GM12891 (cell line): ENCODE data around the gene MED14.
"Not testable (repeated sequence)": the region's sequence is repeated elsewhere in the genome, so short reads cannot be mapped to it uniquely, and the experiment has no call there.

Experiments
- DNase-seq: peaks from one replicate; pipeline ENCODE4 v3.0.0; 2011; ENCODE audit warnings: low spot score; ENCODE audit not compliant: insufficient read length
- FAIRE-seq: peaks from 2 replicates; lab custom pipeline; 2011; peaks lifted over from hg19 to GRCh38; lab: Jason Lieb, UNC
- PAX5 ChIP-seq: IDR thresholded peaks from 2 replicates; pipeline ENCODE4 v1.6.1; 2011; ENCODE audit warnings: low read length, moderate library complexity, mild to moderate bottlenecking; ENCODE audit not compliant: insufficient read depth, severe bottlenecking
- POLR2A ChIP-seq: IDR thresholded peaks from 2 replicates; pipeline ENCODE4 v1.6.1; 2011; ENCODE audit warnings: low read depth, low read length, control low read depth
- POLR2AphosphoS5 ChIP-seq: IDR thresholded peaks from 2 replicates; pipeline ENCODE4 v1.6.1; 2011; ENCODE audit warnings: low read depth, low read length, control low read depth
- POU2F2 ChIP-seq: IDR thresholded peaks from 2 replicates; pipeline ENCODE4 v1.6.1; 2011; ENCODE audit warnings: low read depth, mild to moderate bottlenecking, control low read depth, low read length, moderate library complexity
- SPI1 ChIP-seq: IDR thresholded peaks from 2 replicates; pipeline ENCODE4 v1.6.1; 2011; ENCODE audit warnings: low read depth, low read length, control low read depth
- TAF1 ChIP-seq: IDR thresholded peaks from 2 replicates; pipeline ENCODE4 v1.6.1; 2011; ENCODE audit warnings: low read depth, low read length, control low read depth

MED14 gene

DNA sequence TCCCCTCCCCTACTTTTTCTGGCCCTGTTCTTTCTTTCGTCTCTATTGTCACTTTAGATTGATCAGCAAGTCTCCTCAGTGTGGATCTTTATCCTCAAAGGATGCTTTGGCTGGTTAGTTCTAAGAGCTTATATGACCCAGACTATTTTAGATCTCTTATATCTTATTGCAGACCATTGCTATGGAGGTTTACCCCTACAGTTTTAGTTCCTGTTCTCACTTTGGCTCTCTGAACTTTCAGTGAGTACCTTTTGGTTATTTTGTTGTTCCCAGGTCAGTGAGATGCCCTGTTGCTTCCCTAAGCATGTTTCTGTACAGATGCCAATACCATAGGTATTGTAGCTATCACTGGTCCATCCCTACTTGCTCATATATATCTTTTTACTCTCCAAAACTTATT is 24.0 kb upstream of the MED14 start:
- FAIRE-seq (peak; percentile 5), DNase-seq (no peak)
- TF ChIP-seq POU2F2 (no peak), TAF1 (no peak), POLR2AphosphoS5 (no peak), SPI1 (no peak), PAX5 (no peak), POLR2A (no peak)

DNA sequence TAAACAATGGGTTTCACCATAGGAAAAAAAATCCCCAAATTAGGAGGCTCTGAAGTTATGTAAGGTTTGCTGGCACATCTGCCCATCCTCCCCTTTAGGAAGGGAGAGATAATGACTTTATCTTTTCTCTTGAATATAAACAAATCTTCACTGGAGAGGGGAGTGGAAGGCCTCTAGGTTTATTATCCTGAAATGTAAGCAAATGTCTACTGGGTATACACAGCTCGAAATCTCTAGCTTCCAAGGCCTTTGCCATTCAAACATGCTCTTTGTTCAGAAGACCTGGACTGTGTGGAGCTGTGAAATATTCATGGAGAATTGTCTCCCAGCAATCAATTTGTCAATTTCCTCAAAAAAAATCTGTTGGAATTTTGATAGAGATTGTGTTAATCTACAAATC is 21.7 kb upstream of the MED14 start:
- DNase-seq (no peak), FAIRE-seq (no peak)
- TF ChIP-seq POU2F2, result no peak
- no peak for TF ChIP-seq POLR2AphosphoS5
- TF ChIP-seq POLR2A, result no peak
- TF ChIP-seq PAX5, result no peak
- no peak for TF ChIP-seq SPI1
- no peak for TF ChIP-seq TAF1

DNA sequence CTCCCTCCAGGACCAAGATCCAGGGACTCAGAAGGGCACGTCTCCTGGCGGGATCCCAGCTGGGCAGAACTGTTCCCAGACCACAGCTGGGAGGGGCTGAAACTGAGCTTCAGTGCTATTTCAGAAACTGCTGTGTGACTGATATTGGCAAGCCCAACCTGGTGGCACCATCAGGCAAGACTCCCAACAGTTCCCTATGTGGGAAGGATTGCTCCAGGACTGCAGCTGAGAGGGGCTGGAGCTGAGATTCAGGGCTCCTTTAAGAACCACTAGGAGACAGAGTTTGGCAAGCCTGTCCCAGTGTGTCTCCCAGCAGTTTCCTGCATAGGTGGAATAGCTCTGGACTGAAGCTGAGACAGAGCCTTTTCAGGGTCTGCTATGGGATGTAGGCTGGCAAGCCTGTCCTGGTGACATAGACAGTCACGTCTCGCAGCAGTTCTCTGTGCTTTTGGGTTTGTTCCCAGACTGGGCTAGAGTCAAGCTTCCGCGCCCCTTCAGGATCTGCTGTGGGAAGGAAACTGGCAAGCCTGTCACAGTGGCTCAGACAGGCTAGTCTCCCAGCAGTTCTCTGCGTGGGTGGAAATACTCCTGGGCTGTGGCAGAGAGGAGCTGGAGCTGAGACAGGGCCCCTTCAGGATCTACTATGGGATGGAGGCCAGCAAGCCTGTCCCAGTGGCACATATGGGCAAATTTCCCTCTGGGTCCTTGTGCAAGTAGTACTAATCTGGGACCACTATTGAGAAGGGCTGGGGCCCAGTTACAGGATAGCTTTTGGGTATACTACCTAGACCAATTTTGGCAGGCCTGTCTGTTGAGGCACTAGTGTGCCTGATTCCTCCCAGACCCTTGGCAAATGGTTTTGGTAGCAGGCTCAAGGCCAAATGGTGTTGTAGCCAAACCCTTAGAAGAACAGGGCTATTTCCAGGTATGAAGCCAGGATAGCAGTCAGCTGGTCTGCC is 20.2 kb upstream of the MED14 start:
- FAIRE-seq, result peak; percentile 56
- TF ChIP-seq POLR2A (no peak), POLR2AphosphoS5 (no peak), PAX5 (no peak), TAF1 (no peak), SPI1 (no peak), POU2F2 (no peak)
- DNase-seq, result no peak

DNA sequence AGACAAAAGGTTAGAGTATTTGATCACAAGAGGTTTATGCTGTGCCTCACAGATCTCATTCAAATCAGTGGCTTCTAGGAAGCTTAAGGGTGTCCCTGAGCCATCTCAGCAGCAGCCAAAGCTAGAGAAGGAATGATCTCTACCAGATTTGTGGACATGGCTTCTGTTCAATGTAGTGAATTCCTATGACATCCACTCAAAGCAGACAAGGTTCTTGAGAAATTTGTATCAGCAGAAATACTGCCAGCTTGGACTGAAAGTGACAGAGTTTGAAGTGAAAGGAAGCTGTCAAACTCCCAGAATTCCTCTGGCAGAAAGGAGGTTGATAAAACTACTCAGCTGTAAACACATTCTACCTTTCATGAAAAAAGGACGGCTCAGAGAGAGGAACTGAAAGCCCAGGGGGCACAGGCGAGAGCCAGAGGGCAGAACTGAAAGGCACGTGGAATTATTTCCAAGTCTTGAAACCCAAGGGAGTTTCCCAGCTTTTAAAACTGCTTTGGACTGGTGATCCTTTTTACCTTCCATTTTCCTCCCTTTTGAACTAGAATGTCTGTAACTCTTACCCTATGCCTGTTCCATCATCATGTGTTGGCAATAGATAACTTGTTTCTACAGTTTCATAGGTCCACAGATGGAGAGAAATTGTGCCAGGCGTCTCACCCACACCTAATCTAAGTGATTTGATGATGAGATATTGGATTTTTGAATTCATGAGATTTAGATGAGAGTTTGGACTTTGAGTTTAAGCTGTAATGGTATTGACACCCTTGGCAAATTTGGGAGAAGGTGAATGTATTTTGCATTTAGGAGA is 14.5 kb upstream of the MED14 start:
- FAIRE-seq (peak; percentile 88), DNase-seq (no peak)
- TF ChIP-seq POLR2AphosphoS5, result no peak
- TF ChIP-seq POU2F2, result no peak
- TF ChIP-seq SPI1, result peak; percentile 97
- no peak for TF ChIP-seq TAF1
- TF ChIP-seq POLR2A, result no peak
- no peak for TF ChIP-seq PAX5

DNA sequence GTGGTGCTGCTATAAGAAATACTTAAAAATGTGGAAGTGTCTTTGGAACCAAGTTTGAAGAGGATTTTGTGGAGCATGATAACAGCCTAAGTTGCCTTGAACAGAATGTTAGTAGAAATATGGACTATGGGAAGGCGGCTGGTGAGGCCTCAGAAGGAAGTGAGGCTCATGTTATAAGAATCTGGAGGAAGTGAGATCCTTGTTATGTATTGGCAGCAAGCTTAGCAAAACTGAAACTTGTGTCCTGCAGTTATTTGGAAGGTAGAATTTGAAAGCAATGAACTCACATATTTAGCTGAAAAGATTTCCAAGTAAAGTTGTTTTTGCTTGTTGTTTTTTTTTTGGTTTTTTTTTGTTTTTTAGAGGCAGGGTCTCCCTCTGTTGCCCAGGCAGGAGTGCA is 13.6 kb upstream of the MED14 start:
- FAIRE-seq (peak; percentile 76), DNase-seq (no peak)
- TF ChIP-seq SPI1 (peak; percentile 66), TAF1 (no peak)

DNA sequence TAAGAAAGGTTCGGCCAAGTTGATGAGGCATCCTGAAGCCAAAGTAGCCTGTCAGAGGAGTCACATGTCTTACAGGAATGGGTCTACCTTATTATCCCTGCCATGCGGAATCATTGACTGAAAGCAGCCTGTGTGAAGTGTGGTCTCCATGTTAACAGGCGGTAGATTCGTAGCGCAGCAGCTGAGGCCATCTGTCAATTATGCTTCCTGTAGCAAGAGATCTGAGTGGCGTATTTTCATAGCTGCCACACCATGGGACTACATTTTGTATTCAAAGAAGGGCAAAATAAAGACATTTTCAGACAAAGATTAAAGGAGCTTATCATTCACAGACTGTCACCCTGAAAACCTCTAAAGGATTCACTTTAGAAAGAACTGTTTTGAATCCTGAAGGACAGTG is 11.2 kb upstream of the MED14 start:
- DNase-seq (no peak), FAIRE-seq (peak; percentile 35)
- TF ChIP-seq SPI1 (no peak), POLR2AphosphoS5 (no peak), POLR2A (no peak), PAX5 (no peak), POU2F2 (no peak)

DNA sequence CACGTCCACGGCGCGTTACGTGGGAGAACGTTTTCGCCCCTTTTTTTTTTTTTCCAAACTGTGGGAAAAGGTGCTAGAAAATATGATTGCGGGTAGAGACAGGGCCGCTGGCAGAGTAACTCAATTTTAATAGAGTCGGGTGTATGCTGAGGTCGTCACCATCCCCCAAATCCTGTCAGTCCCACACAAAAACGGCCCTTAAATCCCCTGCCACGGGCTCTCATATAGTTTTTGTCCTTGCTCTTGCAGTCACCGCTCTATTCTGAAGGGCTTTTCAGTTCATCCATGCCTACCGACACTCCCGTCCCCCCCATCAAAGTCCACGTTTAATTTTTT is 796 bp upstream of the MED14 start:
- TF ChIP-seq TAF1 (no peak), SPI1 (no peak), POLR2AphosphoS5 (no peak), POU2F2 (no peak)
- no peak for FAIRE-seq
- no peak for DNase-seq

DNA sequence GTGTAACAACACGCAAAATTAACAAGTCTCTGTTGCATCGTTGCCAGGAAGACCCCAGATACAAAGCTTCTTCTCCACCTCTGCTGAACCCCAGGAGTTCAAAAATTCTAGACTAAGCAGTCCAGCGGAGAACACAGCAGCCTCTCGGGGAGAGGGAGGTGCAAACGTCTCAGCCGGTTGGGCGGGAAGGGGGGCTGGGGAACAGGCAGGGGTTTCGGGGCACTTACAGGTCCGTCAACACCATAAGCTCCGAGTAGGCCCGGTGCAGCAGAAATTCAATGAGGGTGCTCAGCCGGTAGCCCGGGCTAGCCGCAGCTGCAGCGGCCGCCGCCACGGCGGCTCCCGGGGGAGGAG is 394 bp downstream of the MED14 start:
- DNase-seq, result no peak
- no peak for FAIRE-seq
- TF ChIP-seq SPI1, result no peak
- peak; percentile 28; the same call in 1 of the 2 replicates for TF ChIP-seq TAF1

DNA sequence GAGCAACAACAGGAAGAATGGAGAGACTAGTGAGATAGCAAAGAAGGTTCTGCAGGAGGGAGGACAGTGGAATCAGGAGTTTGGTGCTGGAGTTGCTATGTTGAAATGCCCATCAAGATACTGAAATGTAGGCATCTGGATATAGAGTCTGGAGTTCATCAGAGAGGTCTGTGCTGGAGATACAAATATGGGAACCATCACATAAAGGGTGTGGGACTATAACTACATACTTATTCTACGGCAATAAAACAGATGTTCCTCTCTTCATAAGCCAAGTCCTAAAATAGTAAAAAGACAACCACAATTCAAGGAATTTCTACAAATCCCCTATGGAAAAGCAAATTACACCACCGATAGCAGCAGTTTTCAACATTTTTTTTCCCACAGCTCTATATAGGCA is 1.6 kb downstream of the MED14 start:
- DNase-seq, result no peak
- TF ChIP-seq TAF1 (no peak), POU2F2 (no peak), POLR2AphosphoS5 (no peak), SPI1 (no peak), PAX5 (no peak), POLR2A (no peak)
- FAIRE-seq, result peak; percentile 40

DNA sequence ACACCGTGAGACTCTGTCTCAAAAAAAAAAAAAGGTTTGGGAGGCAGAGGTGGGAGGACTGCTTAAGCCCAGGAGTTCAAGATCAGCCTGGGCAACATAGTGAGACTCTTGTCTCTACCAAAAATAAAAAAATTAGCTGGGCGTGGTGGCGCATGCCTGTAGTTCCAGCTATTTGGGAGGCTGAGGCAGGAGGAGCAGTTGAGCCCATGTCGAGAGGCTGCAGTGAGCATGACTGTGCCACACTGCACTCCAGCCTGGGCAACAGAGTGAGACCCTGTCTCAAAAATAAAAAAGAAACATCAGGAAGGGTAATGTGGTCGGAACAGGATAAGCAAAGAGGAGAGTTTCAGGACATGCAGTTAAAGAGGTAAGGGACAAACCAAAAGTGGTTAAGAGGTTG is 2.8 kb downstream of the MED14 start:
- DNase-seq, FAIRE-seq: not testable (repeated sequence)
